HG03521 (cell line): ENCODE results near the gene SDK1.

Experiments
- ATAC-seq: cut with Tn5 transposase; IDR thresholded peaks from one replicate; pipeline ENCODE4 v1.9.1; 2021; ENCODE audit warnings: mild to moderate bottlenecking, moderate library complexity; ENCODE audit not compliant: unreplicated experiment

The SDK1 gene

DNA sequence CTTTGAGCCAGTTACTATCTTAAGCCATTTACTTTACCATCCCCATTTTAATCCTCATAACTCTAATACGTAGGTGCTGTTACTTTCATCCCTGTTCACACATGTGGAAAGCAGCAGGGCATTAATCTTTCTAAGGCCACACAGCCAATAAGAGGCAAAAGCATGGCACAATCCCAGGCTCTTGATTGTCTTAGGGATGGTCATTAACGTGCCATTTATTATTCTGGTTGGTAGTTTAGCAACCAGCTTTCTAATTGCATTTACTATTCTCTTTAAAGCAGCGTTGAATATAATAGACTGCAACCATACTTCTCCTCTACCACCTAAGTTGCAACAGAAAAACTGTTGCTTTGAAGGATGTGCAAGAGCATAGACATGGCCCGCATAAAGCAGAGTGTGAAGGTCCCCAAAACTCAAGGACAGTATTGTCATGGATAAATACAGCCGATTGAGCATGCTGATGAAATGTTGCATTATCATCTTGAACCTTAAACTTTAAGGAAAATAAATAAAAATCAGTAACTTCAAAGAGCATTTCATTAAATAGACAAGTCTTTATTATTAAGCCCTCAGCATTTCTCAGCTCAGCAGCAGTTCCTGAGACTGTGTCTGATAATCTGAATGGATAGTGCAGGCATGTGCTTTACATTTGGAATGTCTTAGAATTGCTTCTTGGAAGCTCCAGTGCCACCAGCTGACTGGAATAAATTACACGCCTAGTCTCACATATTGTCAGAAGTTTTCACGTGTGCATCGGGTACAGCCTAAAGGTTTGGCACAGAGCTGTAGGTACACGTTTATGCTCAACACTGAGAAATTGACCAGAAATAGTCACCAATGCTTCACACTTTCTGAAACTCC, 467.1 kb downstream of the SDK1 start:
- no peak for ATAC-seq

DNA sequence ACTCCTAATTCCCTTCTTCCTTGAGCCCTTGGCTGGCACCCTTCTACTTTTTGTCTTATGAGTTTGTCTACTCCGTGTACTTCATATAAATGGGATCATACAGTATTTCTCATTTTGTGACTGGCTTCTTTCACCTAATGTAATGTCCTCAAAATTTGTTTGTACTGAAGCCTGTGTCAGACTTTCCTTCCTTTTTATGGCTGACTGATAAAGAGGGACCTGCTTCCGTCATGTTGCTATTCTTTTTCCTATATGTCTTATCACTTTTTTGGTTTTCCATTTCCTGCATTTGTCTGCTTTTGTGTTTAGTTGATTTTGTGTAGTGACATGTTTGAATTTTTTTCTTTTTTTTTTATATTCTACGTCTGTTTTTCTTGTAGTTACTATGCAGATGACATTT, 470.9 kb downstream of the SDK1 start:
- no peak for ATAC-seq

DNA sequence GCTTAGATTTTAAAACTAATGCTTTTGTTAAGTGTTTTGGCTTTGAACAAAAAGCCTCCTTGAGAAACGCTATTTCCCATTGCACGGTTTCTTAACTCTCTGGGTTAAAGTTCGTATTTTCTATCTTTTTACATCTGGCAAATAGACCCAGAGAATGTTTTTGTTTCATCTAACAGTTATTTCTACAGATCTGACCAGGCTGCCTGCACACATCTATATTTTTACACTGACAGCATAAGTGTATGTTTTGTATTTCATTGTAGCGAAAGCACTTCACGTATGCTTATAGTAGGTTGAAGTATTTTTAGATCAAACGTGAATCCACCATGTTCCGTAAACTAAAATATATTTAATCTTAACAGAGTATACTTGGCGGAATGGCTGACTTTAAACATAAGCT, 477.3 kb downstream of the SDK1 start:
- no peak for ATAC-seq

DNA sequence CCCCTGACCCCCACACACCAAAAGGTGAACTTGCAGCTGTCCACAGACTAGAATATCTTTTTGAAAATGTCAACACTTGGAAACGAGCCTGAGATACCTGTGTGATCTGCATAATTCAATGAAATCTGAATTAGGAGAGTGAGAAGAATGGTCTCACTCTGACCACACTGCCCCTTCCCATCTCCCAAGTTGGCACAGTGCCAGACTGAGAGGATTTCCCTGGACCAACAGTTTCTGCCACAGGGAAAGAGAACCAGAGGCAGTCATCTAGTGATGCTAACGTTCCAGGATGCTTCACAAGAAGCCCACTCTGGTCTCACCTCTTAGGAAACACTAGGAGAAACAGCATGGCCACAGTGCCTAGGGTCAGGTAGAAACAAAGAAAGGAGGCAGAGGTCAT, 479.0 kb downstream of the SDK1 start:
- ATAC-seq: no peak

DNA sequence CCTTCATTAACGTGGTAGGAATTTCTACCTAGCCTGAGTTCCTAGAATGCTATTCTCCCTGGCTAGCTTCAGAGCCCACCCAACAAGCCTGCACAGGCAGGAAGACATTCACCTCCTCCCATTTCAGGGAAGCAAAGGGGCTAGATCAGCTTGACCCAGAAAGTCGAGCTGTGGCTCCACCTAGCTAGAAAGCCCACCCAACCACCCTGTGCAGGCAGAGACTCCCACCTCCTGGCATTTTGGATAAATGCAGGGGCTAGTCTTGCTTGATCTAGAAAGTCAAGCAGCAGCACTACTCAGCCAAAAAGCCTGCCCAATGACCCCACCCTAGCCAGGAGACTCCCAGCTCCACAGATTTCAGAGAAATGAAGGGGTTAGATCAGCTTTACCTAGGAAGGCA, 479.5 kb downstream of the SDK1 start:
- ATAC-seq: no peak

DNA sequence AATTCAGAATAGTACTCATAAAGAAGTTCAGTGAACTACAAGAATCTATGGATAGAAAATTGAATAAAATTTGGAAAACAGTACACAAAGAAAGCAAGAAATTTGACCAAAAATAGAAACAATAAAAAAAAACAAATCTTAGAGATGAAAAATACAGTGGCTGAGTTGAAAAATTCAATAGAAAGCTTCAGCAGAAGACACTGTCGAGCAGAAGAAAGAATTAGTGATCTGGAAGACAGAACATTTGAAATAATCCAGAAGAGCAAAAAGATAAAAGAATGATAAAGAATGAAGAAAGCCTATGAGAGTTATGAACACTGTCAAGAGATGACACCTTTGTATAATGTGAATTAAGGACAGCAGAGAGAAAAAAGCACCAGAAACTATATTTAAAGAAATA, 480.6 kb downstream of the SDK1 start:
- ATAC-seq: no peak

DNA sequence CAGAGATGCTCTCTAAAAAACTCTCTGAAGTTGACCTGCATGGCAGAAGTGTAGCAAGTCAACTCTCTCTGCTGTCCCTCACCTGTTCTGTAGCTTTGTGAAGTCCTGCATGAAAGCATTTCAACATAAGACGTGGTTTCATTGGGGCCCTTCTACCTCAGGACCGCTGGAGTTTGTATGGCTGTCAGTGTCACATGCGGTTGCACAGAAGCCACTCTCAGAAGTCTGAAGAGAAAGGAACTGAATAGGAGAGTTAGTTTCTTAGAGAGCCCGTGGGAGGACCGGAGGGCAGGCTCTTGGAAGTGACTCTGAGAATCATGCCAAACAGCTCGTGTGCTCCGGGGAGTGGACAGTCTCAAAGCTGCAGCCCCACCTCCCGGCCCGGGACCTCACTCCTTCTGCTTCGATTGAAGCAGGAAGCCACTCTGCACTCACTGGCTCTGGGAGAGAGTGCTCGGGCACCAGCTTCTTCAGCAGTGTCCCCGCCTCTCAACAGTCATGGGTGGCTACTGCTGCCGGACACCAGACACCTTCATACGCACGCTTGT, 486.7 kb downstream of the SDK1 start:
- ATAC-seq: no peak

DNA sequence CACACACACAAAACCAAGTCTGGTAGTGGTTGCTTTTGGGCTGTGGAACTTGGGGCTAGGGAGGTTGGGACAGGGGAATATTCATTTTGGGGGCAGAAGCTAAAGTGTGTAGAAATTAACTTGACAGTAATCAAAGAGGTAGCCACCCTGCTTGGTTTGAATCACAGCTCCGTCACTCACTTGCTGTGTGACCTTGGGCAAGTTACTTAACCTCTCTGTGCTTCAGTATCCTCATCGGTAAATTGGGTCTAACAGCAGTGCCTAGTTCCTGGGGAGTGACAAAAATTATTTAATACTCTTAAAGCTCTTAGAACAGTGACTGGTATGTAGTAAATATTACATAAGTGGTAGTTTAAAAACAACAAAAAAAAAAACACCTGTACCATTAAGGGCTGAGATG, 489.8 kb downstream of the SDK1 start:
- ATAC-seq: no peak

DNA sequence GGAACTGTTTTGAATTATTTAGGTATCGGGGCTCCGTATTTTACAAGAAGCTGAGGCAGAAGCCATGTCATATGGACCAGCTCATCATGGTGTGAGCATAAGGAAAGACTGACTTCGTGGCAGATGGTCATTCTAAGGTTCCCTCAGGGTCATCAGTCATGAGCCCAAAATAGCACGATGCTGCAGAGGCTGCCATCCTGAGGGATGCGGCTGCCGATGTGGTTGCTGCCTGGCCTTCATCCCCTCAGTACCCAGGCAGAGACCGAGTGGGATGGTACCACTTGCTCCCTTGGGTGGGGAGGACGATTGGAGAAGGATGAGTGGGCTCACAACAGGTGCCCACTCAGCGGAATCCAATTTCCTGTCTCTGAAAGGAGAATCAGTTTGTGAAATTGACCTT, 490.3 kb downstream of the SDK1 start:
- no peak for ATAC-seq

DNA sequence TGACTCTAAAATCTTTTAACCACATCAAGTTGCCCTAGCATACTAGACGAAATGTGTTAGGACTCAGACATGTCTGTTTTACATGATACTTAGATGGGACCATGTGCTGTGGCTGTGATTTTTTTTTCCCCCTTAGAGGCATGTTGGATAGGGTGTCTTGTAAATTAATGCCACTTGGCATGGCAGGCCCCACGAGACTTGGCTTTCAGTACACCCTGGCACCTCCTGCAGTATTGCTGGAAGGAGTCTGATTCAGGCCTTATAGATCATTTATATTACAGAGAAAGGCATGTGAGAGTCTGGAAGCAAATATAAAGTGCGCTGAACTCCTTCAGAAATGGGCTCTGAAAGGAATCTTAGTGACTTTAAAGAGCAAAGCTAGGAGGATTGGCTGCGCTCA, 494.1 kb downstream of the SDK1 start:
- no peak for ATAC-seq

DNA sequence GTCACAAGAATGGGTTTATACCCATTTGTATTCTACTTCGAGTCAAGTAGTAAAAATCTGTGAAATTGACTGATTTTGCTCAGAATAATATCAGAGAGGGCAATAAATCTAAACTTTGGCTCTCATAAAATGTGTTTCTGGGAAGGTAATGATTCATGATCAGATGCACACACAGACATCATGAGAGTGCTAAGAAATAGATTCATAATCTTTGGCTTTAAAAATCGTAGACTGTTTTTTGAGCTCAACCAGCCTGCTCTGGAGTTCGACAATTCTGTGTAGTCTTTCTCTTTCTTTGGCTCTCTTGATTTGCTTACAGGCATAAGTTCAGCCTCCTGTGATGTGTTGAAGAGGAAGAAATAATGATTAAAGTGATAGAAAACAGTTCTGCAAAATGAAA, 494.7 kb downstream of the SDK1 start:
- ATAC-seq: no peak

DNA sequence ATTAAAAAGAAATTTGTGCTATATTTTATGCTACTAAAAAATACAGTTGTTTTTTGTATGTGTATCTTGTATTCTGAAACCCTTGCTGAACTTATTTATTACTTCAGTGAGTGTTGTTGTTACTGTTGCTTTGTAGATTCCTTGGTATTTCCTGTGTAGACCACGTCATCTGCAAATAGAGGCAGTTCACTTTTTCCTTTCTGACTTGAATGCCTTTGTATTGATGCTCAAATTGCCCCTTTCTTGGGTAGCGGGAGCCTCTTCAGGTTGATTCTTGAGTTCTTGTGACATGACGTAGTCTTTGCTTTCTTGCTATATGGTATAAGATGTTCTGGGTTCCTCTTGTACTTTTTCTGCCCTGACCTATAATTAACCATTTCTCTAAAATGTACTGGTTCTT, 504.1 kb downstream of the SDK1 start:
- ATAC-seq: no peak

DNA sequence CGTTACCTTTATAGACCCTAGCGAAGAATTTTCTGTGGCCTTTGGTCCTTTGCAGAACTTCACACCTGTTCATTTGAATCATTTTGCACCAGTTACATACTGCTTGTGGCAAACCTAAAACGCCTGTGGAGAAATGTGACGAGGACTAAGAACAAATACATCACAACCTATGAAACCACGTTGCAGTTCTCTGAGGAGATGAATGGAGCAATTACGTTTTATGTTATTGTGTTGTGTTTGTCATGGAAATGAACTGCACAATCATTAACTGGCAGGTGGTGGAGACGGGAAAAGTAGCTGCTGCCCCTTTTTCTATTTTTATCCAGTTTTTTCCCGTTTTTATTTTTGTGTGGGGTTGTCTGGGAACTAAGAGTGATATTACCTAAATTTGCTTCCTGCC, 505.5 kb downstream of the SDK1 start:
- ATAC-seq: no peak

DNA sequence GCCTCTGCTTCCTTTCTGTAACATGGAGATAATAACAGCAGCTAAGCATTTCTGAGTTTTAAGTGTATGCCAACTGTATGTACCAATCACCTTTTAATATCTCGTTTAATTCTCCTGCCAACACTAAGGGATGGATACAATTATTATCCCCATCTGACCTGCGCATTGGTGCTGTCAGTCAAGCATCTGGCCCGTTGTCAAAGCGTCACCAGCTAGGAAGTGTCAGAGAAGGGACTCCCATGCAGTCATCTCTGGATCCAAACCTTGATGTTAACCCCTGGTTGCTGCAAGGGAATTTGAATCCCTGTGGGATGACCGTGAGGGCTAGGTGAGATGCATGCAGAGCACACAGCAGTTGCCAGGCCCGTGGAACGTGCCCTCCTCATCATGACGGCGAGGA, 506.8 kb downstream of the SDK1 start:
- ATAC-seq: no peak

DNA sequence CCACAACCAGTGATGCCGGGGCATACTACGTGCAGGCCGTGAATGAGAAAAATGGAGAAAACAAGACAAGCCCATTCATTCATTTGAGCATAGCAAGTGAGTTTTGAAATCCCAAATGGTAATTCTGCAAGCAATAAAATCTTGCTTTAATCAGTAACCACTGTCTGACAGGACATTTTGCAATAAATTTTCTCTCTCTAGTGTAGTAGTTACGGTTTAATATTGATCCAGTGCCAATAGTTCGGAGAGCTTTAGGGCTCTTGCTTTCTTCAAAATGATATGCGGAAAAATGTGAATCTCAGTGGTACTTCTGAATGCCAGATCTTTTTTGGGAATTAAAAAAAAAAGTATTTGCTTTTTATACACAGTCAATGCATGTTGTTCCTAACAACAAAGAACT, 520.4 kb downstream of the SDK1 start:
- ATAC-seq: no peak

DNA sequence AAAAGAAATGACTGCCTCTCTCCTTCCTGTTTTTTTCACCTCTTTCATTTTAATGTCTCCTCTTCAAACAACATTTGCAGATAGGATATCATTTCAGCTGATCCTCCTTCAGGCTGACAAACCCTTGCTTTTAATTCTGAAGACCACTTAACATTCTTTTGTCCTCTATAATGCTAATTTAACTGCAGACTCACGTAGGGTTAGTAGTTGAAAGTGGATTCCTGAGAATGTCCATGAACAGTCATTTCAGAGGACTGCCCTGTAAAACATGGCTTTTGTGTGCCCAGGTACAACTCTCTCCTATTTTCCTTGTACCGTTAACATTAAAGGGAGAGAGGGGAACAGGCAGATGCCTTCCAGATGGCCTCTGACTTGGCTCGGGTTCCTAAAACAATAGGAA, 524.4 kb downstream of the SDK1 start:
- ATAC-seq: no peak

DNA sequence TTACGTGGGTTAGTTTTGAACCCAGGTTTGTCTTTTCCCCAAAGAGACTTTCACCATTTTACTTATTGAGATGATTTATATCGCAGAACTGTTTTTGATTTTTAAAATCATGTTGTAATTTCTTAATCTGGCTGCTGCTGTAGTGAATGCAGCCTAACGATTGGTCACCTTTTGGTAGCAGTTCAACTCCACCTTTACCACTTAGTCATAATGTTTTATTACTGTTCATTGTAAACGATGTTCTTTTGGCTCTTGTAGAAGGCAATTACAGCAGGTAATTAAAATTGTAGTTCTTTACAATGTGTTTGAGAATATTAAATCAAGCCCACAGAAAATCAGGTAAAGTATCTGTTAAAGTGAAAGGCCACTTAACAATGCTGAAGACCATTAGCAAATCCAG, 531.1 kb downstream of the SDK1 start:
- ATAC-seq: no peak

DNA sequence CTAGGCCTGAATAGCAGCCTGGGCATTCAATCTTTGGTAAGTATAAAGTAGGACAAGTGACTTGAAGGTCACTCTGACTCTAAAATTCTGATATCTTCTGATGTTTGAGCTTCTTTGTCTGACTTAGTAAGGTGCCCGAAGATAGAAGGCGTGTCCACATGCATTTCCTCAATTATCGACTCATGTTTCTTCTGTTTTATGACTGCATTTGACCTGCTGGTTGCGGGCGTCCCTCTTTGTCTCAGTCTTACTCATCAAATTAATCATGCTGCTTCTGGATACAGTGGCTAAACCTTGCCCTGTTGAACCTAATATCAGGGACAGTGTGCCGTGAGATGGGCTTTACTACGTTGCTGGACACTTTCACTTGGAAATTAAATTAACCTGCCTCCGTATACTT, 534.1 kb downstream of the SDK1 start:
- ATAC-seq: no peak

DNA sequence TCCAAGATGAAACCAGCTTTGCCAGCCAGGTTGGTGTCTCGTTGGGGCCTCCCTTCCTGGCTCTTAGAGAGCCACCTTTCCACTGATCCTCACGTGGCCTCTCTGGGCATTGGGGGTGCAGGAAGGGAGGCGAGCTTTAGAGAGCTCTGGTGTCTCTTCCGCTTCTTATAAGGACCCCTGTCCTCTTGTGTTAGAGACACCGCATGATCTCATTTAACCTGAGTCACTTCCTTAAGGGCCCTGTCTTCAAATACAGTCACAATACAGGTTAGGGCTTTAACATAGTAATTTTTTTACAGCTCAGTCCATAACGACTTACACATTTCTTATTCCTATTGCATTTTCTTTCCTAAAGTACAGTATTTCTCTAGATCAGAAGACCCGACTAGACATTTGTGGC, 535.8 kb downstream of the SDK1 start:
- ATAC-seq: no peak

DNA sequence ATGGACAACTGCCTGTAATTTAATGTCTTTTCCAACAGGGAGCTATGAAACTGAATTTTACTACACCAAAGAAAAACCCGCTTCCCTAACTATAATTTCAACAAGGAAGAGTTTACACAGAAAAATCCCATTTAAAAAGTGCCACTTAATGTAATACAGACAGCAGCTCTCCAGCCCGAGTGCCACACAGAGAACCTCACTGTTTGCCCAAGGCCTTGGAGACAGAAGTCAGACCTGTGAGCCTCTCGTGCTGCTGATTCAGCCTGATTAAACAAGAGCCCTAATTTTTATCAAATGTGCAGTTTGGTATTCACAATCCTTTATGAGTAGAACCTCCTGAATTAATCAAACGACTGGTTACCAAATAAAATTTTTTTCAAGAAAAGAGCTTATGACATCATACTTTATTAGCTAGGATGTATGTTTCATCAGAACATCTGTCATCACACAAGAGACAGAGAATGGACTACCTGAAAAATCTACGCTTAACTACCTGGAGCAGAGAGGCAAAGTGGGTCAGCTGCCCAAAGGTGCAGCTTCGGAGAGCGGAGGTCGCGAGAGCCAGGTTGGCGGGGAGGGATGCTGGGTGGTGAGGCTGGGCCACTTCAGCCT, 543.6 kb downstream of the SDK1 start:
- no peak for ATAC-seq

DNA sequence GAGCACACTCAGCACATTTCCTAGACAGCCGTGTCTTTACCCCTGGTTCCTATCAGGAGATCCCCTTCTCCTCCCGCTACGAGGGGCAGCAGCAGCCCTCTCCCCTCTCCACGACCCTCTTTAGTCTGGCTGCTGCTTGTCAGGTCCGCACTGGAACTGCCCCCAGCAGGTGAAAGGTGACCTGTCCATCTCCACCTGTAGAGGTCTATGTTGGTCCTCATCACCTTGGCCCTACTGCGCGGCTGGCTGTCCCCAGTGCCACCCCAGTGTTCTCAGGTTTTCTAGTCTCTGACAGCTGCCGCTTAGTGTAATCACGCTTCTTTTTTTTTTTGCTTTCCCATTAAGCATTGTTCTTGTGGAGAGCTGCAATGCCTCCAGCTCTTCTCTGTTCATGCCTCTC, 545.7 kb downstream of the SDK1 start:
- ATAC-seq: no peak

DNA sequence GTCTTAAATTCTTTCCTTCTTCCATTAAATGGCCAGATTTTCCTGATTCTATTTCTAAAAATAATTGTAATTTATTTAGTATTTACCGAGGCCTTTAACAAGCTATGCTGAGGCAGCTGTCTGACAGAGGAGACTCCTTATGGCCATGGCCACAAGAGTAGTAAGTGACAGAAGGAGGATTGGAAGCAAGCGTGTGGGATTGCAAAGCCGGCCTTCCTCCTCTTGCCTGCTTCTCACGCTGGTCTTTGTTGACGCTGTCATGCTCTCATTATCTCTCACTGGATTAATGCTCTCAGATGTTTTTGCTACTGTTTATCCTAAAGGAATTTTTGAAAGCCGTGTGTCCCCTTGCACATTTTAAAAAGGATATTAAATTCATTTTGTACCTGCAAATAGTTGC, 546.3 kb downstream of the SDK1 start:
- no peak for ATAC-seq

DNA sequence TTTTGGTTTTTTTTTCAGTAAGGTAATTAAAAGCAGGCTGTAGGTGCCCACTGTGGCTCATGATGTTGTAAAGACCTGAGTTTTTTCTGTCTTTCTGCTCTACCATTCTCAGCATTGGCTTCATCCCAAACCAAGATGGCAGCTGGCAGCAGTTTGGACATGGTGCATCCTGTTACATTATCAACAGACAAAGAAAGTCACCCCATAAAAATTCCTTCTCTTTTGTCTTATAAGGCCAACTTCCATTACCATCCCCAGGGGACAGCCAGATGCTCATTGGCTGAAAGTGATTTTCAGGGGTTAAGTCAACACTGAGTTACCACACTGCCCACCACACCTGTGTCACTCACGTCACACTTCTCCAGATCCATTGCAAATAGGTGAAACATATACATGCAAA, 558.4 kb downstream of the SDK1 start:
- ATAC-seq: no peak
